GM19238 (cell line): ENCODE results near the gene RSAD2.
A peak's percentile ranks its signal among the peaks of the same experiment; 100 is the strongest.
"Not testable (repeated sequence)": the region's sequence is repeated elsewhere in the genome, so short reads cannot be mapped to it uniquely, and the experiment has no call there.

ENCODE experiments used
- DNase-seq: peaks from one replicate; pipeline ENCODE4 v3.0.0; 2011; ENCODE audit warnings: low spot score; ENCODE audit not compliant: insufficient read length

The RSAD2 gene

GRCh38 chr2:6864231-6864754 is 13.3 kb upstream of the RSAD2 start:
- no peak for DNase-seq

DNA sequence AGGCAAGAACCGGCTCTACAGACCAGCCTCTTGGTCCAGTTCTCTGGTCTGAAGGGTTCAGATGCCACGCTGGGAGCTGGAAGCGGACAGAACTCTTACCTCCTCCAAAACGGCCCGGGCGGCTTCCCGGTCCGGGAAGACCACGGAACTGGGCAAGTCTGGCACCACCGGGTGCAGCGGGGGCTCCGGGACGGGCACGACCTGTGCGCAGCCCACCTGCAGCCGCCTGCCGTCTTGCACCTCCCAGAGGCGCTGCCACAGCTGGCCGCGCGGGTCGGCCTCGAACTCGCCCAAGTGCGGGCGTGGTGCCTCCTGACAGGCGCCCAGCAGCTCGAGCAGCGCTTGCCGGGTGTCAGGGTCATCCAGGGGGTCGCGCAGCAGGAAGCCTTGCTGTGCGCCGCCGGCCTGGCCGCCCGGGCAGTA is 12.6 kb upstream of the RSAD2 start:
- DNase-seq: no peak

DNA sequence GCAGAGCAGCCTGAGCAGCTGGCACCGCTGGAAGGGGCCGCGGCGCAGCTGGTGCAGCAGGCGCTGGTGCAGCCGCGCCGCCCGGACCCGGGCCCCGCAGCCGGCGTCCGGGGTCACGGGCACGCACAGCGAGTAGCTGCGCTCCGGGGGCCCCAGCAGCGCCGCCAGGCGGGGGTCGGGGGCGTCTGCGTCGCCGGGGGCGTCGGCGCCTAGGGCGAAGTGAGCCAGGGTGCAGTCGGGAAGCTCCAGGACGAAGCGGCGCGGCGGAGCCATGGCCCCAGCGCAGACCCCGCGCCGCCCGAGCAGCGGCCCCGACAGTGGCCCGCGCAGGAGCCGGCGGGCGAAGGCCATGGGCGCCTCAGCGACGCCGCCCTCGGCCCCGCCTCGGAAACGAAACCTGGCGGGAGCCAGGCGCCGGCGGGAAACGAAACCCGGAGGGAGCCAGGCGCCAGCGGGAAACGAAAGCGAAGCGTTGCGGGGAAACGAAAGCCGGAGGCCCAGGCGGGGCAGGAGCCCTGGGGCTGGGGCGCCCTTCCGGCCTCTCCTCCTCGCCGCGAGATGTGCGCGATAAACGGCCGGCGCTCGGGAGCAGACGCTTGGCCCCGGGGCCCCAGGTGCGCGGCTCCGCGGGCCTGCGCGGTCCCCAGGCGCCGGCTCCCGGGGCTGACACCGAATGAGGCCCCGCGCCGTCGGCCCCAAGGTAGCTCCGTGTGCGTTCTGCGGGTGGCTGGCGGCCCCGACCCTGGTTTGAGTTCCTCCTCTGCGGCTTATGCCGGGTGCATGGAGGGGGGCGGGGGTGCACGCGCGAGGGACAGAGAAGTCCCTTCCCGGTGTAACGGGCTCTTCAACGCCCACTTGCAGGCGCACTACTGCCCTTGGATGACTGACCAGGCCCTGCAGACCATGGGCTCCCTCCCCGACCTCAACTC is 12.0 kb upstream of the RSAD2 start, which contains the start of gene CMPK2:
Gene CMPK2 (minus strand): TSS at position 562 of the 929 bp plus-strand sequence. CDS start 211 bp downstream, at position 351.
- peak; percentile 88 for DNase-seq

GRCh38 chr2:6866275-6866671 is 11.3 kb upstream of the RSAD2 start:
- peak; percentile 25 for DNase-seq

- no peak for DNase-seq
Observed at GRCh38 chr2:6866982-6867381, 10.6 kb upstream of the RSAD2 start.

GRCh38 chr2:6872394-6872793 is 5.2 kb upstream of the RSAD2 start:
- DNase-seq: no peak

DNA sequence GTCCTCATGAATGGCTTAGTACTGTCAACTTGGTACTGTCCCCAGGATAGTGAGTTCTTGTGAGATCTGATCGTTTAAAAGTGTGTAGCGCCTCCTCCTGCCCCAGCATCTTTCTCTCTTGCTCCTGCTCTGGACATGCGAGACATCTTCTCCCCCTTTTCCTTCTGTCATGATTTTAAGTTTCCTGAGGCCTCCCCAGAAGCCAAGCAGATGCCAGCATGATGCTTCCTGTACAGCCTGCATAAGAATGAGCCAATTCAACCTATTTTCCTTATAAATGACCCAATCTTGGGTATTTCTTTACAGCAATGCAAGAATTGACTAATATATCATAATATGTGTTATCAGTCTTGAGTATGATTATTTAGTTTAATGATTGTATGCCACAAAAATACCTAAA is 3.5 kb upstream of the RSAD2 start:
- no peak for DNase-seq

- DNase-seq: no peak
Observed at GRCh38 chr2:6876309-6876708, 1.3 kb upstream of the RSAD2 start.

- no peak for DNase-seq
Observed at GRCh38 chr2:6878549-6878948, 972 bp downstream of the RSAD2 start.

- no peak for DNase-seq
Observed at GRCh38 chr2:6879011-6879410, 1.4 kb downstream of the RSAD2 start.

DNA sequence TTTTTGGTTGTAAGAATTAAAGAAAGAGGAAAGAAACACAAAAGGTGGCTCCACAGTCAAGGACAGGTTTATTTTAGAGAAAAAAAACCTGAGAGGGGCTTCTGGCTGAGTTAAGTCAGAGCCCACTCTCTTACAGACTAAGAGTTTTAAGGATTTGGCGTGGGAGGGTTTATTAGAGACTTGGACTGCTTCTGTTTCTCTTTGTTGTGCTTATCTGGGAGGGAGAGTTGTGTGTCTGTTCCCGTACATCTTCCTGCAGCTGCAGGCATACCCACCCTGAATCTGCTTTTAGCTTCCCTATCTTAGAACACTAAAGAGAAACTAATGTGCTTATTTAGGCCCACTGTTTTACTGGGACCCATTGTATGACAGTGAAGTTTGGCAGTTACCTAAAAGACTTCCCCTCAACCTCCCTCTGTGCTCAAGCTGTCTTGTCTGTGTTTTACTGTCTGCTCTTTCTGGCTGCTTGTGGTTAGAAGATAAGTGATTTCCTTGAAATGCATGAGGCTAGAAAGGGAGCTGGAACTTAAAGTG is 2.7 kb downstream of the RSAD2 start:
- no peak for DNase-seq

GRCh38 chr2:6881046-6881445 is 3.5 kb downstream of the RSAD2 start:
- DNase-seq: no peak

- no peak for DNase-seq
Observed at GRCh38 chr2:6881516-6881915, 3.9 kb downstream of the RSAD2 start.

GRCh38 chr2:6883448-6884122 is 6.0 kb downstream of the RSAD2 start:
- DNase-seq: no peak

DNA sequence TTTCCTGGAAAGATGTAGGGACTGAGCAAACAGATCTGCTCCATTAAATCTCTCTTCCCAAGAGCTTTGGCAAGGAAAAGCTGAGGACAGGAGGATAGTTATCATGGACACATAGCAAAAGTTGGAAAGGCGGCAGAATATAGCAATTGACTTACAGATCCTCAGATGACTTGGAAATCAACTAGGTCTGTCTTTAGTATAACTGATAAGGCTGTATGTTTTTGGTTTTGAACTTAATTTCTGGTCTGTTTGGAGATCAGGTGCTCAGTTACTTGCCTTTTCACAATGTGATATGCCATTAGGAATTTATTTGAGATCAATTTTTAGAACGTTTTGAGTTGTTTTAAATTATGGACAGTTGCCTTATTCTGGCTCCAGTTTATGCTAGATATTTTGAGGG is 8.0 kb downstream of the RSAD2 start:
- no peak for DNase-seq

DNA sequence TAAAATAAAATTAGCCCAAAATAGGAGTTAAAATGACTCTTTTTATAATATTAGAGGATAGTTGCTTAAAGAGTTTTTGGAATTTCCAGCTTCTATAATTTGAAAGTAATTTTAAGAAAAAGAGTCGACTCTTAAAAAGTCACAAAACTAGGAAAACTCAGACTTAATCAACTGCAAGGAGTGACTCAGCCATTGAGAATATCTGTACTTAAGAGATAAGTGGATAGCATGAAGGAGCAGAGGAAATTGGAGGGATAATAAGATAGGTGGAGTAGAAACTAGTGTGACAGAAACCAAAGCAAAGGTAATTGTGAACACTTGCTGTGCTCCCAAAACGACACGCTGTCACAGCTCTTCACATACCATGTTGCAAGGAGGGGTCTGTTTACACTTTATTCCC is 8.4 kb downstream of the RSAD2 start:
- no peak for DNase-seq

- no peak for DNase-seq
Observed at GRCh38 chr2:6887751-6888192, 10.2 kb downstream of the RSAD2 start.

- no peak for DNase-seq
Observed at GRCh38 chr2:6888724-6889123, 11.1 kb downstream of the RSAD2 start.

- DNase-seq: no peak
Observed at GRCh38 chr2:6893876-6894482, 16.4 kb downstream of the RSAD2 start.

DNA sequence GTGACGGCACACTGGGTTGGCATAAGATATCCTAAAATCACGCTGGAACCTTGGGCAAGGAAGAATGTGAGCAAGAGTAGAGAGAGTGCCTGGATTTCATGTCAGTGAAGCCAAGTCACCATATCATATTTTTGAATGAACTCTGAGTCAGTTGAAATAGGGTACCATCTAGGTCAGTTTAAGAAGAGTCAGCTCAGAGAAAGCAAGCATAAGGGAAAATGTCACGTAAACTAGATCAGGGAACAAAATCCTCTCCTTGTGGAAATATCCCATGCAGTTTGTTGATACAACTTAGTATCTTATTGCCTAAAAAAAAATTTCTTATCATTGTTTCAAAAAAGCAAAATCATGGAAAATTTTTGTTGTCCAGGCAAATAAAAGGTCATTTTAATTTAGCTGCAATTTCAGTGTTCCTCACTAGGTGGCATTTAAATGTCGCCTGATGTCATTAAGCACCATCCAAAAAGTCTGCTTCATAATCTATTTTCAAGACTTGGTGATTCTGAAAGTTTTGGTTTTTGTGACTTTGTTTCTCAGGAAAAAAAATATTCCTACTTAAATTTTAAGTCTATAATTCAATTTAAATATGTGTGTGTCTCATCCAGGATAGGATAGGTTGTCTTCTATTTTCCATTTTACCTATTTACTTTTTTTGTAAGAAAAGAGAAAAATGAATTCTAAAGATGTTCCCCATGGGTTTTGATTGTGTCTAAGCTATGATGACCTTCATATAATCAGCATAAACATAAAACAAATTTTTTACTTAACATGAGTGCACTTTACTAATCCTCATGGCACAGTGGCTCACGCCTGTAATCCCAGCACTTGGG is 19.6 kb downstream of the RSAD2 start:
- DNase-seq: no peak

- not testable (repeated sequence) for DNase-seq
Observed at GRCh38 chr2:6902581-6902980, 25.0 kb downstream of the RSAD2 start.
